GM18498 (cell line): ENCODE measurements around the gene ATF2.
A peak's percentile ranks its signal among the peaks of the same experiment; 100 is the strongest.
"Not testable (repeated sequence)": the region's sequence is repeated elsewhere in the genome, so short reads cannot be mapped to it uniquely, and the experiment has no call there.

ENCODE experiments used
- ATAC-seq: cut with Tn5 transposase; IDR thresholded peaks from one replicate; pipeline ENCODE4 v1.9.1; 2021; ENCODE audit warnings: mild to moderate bottlenecking, moderate library complexity; ENCODE audit not compliant: unreplicated experiment

ATF2 gene

DNA sequence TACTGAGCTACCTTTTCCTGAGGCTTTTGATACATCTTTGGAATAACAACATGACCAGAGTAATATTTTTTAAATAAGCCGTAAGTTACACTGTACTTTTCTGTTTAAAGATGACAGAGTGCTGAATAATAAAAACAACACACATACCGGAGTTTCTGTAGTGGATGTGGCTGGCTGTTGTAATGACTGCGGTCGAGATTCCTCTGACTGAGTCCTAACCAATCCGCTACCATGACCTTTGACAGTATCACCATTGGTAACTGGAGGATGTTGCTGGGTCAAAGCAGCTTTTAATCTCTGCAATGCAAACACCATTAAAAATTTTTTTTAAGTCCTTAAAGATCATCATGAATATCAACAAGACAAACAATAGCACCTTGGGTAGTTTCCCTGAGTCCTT, 70.7 kb downstream of the ATF2 start:
- ATAC-seq, result no peak

DNA sequence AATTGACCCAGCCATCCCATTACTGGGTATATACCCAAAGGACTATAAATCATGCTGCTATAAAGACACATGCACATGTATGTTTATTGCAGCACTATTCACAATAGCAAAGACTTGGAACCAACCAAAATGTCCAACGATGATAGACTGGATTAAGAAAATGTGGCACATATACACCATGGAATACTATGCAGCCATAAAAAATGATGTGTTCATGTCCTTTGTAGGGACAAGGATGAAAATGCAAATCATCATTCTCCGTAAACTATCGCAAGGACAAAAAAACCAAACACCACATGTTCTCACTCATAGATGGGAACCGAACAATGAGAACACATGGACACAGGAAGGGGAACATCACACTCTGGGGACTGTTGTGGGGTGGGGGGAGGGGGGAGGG, 83.9 kb downstream of the ATF2 start:
- ATAC-seq, result not testable (repeated sequence)

DNA sequence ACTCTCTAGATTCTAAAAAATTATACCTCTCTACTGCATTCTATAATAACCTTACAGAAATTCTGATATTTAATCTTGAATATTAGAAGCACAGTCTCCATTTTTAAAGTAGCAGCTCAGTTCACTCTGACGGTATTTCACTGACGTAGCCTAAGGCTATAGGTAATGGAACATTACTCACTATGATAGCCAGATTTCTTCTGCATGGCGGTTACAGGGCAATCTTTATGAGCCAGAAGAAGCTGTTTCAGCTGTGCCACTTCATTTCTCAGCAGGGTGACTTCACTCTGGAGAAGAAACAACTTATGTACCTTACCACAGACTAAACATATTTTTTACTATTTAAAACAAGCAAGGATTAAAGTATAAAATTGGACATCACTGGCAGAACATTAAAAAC, 87.5 kb downstream of the ATF2 start:
- ATAC-seq, result no peak

DNA sequence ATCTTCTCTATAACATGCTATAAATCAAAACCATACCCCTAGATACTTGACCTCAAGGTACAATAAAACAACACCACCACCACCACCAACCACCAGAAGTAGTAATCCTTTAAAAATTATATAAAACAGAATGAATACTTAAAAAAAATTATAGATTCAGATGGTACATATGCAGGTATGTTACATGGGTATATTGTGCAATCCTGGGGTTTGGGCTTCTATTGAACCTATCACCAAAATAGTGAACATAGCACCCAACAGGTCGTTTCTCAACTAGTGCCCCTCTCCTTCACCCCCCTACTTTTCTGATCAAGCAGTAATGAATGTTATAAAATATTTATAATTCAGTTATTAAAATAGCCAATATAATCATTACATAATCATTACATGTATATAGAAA, 91.7 kb downstream of the ATF2 start:
- no peak for ATAC-seq

DNA sequence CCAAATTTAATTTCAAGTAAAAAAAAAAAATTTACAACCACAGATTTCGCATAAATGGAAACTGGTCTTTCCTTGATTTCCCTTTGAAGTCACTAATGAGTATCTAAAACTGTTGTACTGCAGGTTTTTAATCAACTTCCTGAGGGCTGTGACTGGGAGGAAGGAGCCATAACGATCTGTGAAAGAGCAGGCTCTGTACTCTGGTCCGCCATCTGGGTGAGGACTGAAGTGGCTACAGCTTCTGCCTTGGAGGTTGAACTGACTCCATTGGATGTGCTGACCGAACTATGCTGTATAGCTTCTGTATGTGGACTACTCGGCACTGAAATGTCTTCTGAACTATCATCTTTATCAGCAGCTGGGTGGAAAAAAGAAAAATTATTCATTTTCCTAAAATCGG, 93.5 kb downstream of the ATF2 start:
- ATAC-seq, result no peak

DNA sequence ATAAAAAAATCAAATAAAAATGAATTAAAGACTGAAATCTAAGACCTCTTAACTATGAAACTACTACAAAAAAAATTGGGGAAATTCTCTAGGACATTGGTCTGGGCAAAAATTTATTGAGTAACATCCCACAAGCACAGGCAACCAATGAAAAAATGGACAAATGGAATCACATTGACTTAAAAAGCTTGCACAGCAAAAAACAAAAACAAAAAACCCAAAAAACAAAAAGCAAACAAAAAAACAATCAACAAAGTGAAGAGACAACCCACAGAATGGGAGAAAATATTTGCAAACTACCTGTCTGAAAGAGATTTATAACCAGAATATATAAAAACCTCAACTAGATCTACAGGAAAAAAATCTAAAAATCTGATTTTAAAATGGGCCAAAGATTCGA, 99.5 kb downstream of the ATF2 start:
- no peak for ATAC-seq

DNA sequence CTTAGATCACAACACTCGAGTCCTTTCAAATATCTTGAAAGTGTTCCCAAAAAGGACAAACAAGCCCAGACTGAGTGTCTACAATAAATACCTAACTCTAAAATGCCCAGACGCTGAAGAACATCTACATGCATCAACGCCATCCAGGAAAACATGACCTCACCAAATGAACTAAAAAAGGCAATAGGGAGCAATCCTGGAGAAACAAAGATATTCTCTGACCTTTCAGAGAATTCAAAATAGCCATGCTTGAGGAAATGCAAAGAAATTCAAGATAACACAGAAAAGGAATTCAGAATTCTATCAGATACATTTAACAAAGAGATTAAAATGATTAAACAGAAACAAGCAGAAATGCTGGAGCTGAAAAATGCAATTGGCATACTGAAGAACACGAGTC, 101.6 kb downstream of the ATF2 start:
- ATAC-seq, result no peak

DNA sequence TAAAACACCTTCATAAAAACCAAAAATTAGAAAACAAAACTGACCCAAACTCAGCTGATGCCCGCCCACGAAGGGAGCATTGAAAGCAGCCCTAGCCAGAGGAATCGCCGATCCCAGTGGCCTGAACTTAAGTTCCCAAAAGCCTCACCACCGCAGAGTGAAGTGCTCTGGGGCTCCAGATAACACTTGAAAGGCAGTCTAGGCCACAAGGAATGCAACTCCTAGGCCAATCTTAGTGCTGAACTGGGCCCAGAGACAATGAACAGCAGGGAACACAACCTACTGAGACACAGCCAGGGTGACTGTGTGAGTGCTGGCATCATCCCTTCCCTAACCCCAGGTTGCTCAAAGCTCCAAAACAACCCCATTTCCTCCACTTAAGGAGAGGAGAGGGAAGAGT, 103.2 kb downstream of the ATF2 start:
- no peak for ATAC-seq

DNA sequence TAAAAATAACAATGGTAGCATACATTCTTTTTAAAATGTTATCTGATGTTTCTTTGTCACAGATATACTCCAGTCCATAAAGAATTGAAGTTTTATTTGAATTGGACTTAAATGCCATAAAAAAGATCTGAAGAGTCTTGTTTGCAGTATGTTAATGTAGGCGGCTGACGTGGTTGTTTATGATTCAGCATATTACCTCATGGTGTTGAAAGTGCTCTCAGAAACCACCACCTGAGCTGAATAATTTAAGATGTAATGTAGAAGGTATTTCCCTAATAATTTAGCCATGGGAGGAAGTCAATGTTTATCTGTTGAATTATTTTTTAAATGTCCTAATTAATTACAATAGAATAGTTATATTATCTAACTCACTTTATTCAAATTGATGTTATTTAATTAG, 104.3 kb downstream of the ATF2 start:
- no peak for ATAC-seq

DNA sequence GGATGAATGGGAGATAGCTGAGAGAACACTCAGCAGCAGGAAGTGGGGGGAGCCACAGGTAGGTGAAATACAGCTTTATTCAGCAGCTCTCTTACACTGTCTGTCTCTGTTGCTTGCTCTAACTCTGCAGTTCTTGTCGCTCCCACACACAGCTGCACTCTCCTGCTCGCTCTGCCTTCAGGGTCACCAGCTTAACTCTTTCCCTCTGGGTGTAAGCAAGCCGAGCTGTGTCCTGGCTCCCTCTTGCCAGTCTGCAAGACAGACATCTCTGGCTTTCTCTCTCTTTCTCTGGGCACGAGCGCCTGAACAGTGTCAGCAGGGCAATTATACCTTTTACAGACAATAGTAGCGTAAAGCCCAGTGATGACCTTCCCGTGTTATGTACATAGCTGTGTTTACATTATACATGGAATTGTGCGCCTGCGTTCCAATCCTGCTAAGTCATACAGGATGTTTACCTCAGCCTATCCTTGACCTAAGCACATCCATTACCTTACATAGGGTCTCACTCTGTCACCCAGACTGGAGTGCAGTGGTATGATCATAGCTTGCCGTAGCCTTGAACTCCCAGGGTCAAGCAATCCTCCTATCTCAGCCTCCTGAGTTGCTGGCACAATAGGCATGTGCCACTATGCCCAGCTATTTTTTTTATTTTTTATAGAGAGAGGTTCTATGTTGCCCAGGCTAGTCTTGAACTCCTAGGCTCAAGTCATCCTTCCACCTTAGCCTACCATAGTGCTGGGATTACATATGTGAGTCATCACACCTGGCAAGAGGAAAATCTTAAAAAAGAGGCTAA, 105.0 kb downstream of the ATF2 start:
- no peak for ATAC-seq

DNA sequence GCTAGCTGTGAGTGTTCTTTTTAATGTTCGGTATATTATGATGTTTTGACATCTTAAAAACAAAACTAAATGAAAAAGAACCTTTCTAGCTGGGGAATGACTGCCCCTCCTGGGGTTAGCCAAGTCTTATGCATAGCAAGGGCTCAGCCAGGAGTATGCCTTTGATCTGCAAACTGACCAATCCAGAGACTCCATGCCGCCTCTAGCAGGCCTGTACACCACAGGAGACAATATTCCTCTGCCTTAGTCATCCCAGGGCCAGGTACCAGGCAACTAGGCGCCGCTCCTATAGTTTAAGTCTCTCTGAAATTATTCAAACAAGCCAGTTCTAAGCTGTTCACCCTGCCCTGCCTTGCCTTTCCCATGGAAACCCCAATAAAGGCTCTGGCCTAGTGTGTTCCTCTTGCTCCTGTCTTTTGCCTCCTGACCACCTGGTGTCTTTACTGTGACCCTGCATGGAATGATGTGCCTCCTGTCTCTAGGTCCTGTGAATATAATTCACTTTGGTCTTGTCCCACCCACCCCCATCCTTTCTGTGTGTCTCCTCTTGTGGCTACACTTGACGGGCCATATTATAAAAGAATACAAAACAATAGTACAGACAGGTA, 110.8 kb downstream of the ATF2 start:
- ATAC-seq, result no peak

DNA sequence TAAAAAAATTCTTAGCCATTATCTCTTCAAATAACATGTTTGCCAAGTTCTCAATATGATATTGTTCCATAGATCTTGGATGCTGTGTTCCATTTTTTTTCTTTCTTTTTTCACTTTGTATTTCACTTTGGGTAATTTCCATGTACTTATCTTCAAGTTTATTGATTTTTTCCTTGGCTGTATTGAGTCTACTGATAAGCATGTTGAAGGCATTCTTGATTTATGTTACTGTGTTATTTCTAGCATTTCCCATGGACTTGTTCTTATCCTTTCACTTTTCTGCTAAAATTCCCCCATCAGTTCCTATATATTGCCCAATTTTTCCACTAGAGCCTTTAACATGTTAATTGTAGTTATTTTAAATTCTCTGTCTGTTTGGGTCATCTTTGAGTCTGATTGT, 112.0 kb downstream of the ATF2 start:
- ATAC-seq, result no peak

DNA sequence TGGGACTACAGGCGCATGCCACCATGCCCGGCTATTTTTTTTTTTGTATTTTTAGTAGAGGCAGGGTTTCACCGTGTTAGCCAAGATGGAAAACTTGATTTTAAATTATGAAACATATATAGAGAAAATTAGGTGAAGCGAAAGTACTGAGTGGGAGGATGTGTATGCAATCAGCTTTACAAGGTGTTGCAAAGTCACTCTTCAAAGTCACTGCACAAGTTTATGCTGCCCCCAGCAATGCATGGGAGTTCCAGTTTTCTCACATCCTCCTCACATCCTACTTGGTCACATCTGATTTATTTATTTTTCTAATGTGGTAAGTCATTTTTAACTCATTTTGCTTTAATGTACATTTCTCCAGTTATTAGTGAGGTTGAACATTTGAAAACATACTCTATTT, 113.7 kb downstream of the ATF2 start:
- ATAC-seq, result no peak

DNA sequence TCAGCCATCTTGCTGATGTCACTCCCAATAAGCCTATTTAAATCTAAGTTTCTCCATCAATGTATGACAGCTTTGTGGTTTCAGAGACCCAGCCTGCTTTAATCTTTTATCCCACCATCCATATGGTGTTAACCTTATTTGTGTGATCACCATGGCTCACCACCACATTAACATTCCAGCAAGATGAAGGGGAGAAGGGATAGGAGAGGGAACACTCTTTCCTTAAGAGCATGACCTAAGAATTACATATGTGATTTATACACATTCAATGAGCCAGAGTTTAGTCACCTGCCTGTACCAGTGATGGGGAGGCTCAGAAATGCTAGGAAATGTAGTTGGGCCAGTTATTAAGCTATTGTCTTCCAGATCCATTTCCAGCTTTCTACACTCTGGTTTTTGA, 118.3 kb downstream of the ATF2 start:
- ATAC-seq, result no peak

DNA sequence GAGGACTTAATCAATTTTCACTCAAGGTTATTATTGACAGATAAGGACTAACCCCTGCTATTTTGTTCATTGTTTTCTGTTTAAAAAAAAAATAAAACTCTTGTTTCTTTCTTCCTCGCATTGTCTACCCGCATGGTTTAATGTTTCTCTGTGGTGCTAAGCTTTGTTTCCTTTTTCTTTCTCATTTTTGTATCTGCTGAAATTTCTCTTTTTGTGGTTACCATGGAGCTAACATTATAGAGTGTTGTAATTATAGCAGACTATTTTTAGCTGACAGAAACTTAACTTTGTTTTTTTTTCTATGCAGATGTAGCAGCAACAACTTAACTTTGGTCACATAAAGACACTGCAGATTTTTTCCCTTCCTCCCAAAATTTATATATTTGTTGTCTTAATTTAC, 119.7 kb downstream of the ATF2 start:
- peak; percentile 72 for ATAC-seq

DNA sequence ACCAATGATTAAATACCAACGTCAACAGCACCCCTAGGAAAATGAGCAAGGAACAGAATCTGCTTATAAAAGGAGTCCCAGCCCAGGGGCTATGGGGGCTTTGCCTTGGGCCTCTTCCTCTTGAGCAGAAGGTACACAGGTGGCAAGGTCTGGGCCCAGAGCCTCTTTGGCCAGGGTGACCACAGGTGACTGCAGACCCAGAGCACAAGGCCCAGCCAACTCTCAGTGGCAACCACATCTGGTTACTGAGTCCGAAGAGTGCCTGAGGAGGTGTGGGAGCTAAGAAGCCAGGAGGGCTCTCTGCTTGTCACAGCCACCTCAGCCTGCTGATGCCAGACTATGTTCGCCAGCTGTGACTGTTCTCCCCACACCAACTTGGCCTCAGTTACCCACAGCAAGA, 128.5 kb downstream of the ATF2 start:
- no peak for ATAC-seq

DNA sequence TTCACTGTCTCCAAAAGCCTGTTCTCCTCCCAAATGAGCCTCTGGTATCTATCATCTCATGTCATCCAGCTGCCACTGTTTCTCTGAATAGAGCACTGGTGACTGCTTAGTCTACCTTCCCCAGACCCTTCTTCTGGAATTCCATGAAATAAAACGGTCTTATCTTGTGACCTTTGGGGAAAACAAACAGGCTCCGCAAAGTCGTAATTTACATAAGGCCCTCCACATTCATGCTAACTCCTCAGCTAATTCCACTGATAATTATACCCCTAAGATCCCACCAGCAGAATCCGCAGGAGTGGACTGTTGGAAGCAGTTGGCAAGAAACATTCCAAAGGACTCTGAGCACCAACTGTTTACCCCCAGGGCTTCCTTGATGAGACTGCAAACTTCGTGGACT, 129.0 kb downstream of the ATF2 start:
- no peak for ATAC-seq

DNA sequence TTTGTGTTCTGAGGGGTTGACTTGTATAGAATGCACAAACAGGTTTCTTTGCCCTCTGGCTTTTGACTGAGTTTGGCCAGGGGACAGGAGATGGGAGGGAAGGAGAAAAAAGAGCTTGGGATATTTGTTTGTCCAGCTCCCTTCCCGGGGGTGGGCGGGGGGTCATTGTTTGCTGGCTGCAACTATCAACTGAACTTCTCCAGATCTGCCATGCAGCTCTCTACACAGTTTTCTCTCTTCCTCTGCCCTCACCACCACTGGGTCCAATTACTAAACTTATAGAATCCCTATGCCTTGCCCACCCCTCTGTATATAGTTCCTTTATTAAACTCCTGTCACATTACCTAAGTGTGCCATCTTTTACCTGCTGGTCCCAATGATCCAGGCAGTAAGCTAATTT, 130.1 kb downstream of the ATF2 start:
- no peak for ATAC-seq

DNA sequence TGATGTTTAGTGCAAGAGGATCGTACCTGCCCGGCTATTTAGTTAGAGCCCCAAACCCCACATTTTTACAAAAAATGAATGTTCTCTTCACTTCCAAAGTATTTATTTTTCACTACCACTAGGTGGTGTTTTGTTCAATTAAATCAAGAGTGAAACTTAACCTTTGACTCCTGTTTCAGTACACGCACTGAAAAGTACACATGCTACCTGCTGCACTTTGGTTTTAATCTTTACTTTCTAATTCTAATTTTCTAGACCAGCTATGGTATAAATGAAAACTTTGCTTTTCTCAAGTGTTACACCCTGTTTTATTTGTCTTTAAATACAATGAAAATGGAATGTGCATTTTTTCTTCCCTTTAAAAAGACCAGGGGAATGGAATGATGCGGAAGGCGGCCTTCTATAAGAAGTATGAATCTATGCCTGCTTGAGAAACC, 131.4 kb downstream of the ATF2 start:
- ATAC-seq, result peak; percentile 71

DNA sequence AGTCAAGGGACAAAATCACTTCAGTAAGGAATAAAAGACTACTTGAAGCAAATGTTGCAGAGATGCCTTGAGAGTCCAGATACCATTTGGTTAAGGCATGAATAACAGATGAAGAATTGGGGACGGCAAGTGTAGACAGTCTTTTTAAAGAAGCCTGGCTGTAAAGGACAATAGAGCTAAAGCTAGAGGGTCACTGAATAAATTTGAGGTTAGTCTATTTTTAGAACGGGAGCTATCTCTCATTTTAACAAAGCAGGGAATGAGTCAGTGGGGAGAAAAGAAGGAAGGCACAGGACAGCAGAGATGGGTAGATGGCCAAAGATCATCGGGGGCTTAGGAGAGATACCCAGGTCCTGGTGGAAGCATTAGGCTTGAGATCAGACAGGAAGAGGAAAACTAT, 132.2 kb downstream of the ATF2 start:
- ATAC-seq, result no peak

DNA sequence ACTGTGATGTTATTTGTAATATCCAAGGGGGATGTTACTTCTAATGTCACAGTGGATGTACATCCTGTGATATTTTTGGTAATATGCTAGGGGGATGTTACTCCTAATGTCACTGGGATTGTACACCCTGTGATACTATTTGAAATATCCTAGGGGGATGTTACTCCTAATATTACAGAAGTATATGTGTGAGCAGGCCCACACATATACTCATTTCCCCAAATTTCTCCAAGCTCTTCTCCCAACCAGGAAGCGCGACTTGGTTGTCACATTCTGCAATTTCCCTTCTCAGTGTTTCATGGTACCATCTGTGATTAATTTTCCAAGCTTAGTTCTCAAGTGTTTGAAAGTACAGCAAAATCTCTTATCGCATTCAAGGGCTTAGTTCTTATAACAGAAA, 133.3 kb downstream of the ATF2 start:
- no peak for ATAC-seq

DNA sequence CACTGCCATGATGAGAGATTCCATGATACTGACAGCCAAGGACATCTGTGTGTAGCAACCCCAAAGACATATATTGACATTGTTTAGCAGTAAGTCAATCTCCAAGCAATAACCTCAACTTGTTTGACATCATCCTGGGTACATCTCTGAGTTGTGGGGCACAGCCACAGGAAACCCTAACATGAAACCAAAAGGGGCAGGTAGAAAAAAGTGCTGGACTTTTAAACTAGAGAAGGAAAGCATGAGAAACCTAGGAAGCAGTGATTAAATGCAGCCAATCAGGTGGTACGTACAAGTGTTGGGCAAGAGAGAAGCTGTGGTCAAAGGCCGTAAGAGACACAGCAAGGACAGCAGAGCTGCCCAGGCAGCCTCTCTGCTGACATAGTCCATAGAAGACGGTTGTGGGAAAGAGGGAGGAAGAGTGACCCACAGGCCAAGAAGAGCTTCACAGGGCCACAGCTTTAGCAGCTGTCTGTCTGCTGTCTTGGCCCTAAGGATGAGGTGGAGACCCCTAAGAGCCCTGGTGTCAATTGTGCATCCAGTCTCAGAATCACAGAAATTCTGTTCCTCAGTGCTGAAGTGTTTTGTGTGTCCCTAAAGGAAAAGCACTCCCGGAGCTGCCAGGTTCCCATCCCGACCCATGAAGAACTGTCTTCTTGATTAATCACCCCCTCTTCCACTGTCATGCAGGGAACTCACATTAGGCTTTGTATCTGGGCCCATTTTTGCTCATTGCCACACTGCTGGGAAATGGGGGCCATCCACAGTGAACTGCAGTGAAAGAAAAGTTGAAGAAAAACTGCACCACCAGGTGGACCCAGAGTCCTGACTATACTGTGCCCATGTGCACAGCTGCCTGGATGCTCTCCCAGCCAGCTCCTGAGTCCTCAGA, 137.4 kb downstream of the ATF2 start:
- ATAC-seq, result peak; percentile 58
